RKO (cell line): ENCODE data around the gene PEX16.

Source experiments
- DNase-seq: peaks from one replicate; pipeline ENCODE4 v3.0.0-alpha.2; 2016; ENCODE audit warnings: low spot score

Gene PEX16

GRCh38 chr11:45930951-45931570, 13.4 kb upstream of the PEX16 start:
- DNase-seq = no peak

GRCh38 chr11:45930031-45930794, 12.5 kb upstream of the PEX16 start:
- DNase-seq = no peak

GRCh38 chr11:45929486-45930030, 11.9 kb upstream of the PEX16 start:
- DNase-seq = no peak

GRCh38 chr11:45928535-45929215, 11.0 kb upstream of the PEX16 start:
- DNase-seq = no peak

GRCh38 chr11:45927684-45928413, 10.2 kb upstream of the PEX16 start:
- DNase-seq = no peak

GRCh38 chr11:45927332-45927683, 9.6 kb upstream of the PEX16 start:
- no peak for DNase-seq

- DNase-seq = no peak
Measured at GRCh38 chr11:45926536-45927331, 9.1 kb upstream of the PEX16 start.

- DNase-seq = no peak
Measured at GRCh38 chr11:45926001-45926401, 8.3 kb upstream of the PEX16 start.

- DNase-seq = no peak
Measured at GRCh38 chr11:45925550-45925949, 7.9 kb upstream of the PEX16 start.

GRCh38 chr11:45924927-45925326, 7.2 kb upstream of the PEX16 start:
- no peak for DNase-seq

- DNase-seq = no peak
Measured at GRCh38 chr11:45924036-45924915, 6.6 kb upstream of the PEX16 start.

- no peak for DNase-seq
Measured at GRCh38 chr11:45922425-45923082, 4.9 kb upstream of the PEX16 start, which contains the start of gene LARGE2. Gene LARGE2 (plus strand): TSS chr11:45922656. CDS start chr11:45922883, 227 bp downstream.

- no peak for DNase-seq
Measured at GRCh38 chr11:45921561-45922424, 4.1 kb upstream of the PEX16 start.

GRCh38 chr11:45920531-45921477, 3.1 kb upstream of the PEX16 start:
- no peak for DNase-seq

GRCh38 chr11:45919806-45920530, 2.3 kb upstream of the PEX16 start:
- DNase-seq = no peak

- no peak for DNase-seq
Measured at GRCh38 chr11:45918962-45919675, 1.4 kb upstream of the PEX16 start.
